Measurements from ENCODE around the gene GTSF1L. TPM values are rescaled to one million over a fixed set of nuclear protein-coding genes. Genes with fewer than 3 reads are reported as not detected.

Gene GTSF1L
- total and polyA plus RNA-seq, 11 donors: not detected

DNA sequence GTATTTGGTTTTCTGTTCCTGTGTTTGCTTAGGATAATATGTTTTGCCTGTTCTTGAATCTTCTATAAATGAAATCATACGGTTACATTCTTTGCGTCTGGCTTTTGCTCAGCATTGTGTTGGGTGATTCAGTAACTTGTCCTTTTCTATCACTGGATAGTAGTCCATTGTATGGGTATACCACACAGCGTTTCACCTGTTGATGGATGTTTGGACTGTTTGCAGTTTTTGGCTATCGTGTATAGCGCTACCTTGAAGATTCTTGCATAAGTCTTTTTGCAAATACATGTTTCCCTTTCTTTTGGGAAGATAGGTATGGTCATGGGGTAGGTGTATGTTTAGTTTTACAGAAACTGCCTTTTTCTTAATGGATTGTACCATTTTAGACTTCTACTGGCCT, 50.4 kb downstream of the GTSF1L start:
- H3K27ac ChIP-seq: no peak overlapping the region
- no peak for TF ChIP-seq POLR2A (IDR thresholded peaks at IDR 0.05)
- TF ChIP-seq, protein P1, sequence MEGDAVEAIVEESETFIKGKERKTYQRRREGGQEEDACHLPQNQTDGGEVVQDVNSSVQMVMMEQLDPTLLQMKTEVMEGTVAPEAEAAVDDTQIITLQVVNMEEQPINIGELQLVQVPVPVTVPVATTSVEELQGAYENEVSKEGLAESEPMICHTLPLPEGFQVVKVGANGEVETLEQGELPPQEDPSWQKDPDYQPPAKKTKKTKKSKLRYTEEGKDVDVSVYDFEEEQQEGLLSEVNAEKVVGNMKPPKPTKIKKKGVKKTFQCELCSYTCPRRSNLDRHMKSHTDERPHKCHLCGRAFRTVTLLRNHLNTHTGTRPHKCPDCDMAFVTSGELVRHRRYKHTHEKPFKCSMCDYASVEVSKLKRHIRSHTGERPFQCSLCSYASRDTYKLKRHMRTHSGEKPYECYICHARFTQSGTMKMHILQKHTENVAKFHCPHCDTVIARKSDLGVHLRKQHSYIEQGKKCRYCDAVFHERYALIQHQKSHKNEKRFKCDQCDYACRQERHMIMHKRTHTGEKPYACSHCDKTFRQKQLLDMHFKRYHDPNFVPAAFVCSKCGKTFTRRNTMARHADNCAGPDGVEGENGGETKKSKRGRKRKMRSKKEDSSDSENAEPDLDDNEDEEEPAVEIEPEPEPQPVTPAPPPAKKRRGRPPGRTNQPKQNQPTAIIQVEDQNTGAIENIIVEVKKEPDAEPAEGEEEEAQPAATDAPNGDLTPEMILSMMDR (IDR thresholded peaks at IDR 0.05): no peak

More for the DNA sequence above, 50.4 kb downstream of the GTSF1L start:
- Histone ChIP-seq H3K4me1 (no peaks in the 10 kb centered on the region), H3K9me3 (no peaks in the 10 kb centered on the region), H3K4me3 (no peak overlapping the region), H3K36me3 (no peaks in the 10 kb centered on the region), H3K27me3 (no peaks in the 10 kb centered on the region)
- ATAC-seq: no peak
- intact Hi-C loops (cut with DNase I): no loop called here
- no peak for DNase-seq
- 94 to 97% (median 94%) methylated on average over 5 of the region's 5 CpGs for WGBS, 4 donors

Other genes starting within 250 kb of the GTSF1L start
- gene L3MBTL1, start 219.3 kb downstream of the GTSF1L start, total RNA-seq: 1 to 10 TPM; 2.4 to 6.9 (median 3.8) TPM
- 1 to 10 TPM; 1.3 to 5.1 TPM for gene L3MBTL1, start 219.3 kb downstream of the GTSF1L start, polyA plus RNA-seq
- 1 to 10 TPM in 1 of 9 donors, under 1 TPM in 3, not detected in 5; 0.17 to 4.5 (median 0.54) TPM for gene SGK2, start 168.0 kb downstream of the GTSF1L start, total RNA-seq
- under 1 TPM; 0.71 to 0.72 TPM for gene SGK2, start 168.0 kb downstream of the GTSF1L start, polyA plus RNA-seq
- gene IFT52, start 136.1 kb downstream of the GTSF1L start, total RNA-seq: 10 to 100 TPM in 2 of 9 donors, 1 to 10 TPM in 7; 4.2 to 15.5 (median 5.7) TPM
- gene IFT52, start 136.1 kb downstream of the GTSF1L start, polyA plus RNA-seq: 1 to 10 TPM; 4.8 to 6.3 TPM
- gene MYBL2, start 59.9 kb downstream of the GTSF1L start, total RNA-seq: 1 to 10 TPM in 1 of 9 donors, under 1 TPM in 6, not detected in 2; 0.07 to 7.9 (median 0.17) TPM
- under 1 TPM; 0.08 to 0.24 TPM for gene MYBL2, start 59.9 kb downstream of the GTSF1L start, polyA plus RNA-seq
- 1 to 10 TPM in 5 of 9 donors, under 1 TPM in 4; 0.53 to 3.0 (median 1.0) TPM for gene TOX2, start 187.8 kb upstream of the GTSF1L start, total RNA-seq
- gene TOX2, start 187.8 kb upstream of the GTSF1L start, polyA plus RNA-seq: under 1 TPM; 0.64 to 0.80 TPM

Measured in heart left ventricle (tissue), 16 donors.